ENCODE measurements around the gene DYNLT2. TPM values are rescaled to one million over a fixed set of nuclear protein-coding genes. Genes with fewer than 3 reads are reported as not detected.
A peak's percentile ranks its signal among the peaks of the same experiment; 100 is the strongest.

DYNLT2 gene
- total and polyA plus RNA-seq, 2 of the 13 experiments (the other 11 are each of a cell fraction or from before 2014, with no cell fraction given): 2.1 to 4.3 TPM

DNA sequence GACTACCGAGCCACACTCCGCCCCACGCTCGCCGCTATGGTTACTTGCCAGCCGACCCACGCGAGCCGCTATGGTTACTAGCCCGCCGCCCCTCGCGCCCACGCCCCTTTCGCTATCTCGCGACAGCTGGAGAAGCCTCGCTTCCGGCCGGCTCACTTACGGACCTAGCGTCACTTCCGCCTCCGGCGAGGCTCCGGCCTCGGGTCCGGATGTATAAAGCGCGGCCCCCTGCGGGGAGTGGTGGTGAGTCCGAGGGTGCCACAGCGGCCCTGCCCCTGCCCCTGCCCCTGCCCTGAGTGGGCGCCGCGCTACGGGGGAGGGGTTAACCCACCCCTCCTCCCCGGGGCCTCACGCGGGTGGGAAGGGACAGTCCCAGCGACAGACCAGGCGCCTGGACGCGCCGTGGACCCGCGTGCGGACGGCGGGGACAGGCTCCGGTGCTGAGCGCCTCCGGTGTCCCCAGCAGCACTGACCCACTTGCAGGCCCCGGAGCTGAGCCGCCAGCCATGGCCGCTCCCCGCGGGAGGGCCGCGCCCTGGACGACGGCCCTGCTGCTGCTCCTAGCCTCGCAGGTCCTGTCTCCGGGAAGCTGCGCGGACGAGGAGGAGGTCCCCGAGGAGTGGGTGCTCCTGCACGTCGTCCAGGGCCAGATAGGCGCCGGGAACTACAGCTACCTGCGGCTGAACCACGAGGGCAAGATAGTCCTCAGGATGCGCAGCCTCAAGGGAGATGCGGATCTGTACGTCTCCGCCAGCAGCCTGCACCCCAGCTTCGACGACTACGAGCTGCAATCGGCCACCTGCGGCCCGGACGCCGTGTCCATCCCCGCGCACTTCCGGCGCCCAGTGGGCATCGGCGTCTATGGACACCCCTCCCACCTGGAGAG lies 49.2 kb downstream of the DYNLT2 start, which contains the start of the genes C6orf120 and WDR27 (continued):
- TF ChIP-seq PCBP1 (IDR thresholded peaks at IDR 0.05; ENCODE audit: borderline replicate concordance, low read depth, low read length): peak; percentile 91; the same call in 1 of the 2 replicates
- peak; percentile 98 for TF ChIP-seq ZNF501 (CRISPR knock-in tag; IDR thresholded peaks at IDR 0.05)
- TF ChIP-seq, protein P1, sequence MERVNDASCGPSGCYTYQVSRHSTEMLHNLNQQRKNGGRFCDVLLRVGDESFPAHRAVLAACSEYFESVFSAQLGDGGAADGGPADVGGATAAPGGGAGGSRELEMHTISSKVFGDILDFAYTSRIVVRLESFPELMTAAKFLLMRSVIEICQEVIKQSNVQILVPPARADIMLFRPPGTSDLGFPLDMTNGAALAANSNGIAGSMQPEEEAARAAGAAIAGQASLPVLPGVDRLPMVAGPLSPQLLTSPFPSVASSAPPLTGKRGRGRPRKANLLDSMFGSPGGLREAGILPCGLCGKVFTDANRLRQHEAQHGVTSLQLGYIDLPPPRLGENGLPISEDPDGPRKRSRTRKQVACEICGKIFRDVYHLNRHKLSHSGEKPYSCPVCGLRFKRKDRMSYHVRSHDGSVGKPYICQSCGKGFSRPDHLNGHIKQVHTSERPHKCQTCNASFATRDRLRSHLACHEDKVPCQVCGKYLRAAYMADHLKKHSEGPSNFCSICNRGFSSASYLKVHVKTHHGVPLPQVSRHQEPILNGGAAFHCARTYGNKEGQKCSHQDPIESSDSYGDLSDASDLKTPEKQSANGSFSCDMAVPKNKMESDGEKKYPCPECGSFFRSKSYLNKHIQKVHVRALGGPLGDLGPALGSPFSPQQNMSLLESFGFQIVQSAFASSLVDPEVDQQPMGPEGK (CRISPR knock-in tag; IDR thresholded peaks at IDR 0.05): peak; percentile 91
- TF ChIP-seq, protein P2, sequence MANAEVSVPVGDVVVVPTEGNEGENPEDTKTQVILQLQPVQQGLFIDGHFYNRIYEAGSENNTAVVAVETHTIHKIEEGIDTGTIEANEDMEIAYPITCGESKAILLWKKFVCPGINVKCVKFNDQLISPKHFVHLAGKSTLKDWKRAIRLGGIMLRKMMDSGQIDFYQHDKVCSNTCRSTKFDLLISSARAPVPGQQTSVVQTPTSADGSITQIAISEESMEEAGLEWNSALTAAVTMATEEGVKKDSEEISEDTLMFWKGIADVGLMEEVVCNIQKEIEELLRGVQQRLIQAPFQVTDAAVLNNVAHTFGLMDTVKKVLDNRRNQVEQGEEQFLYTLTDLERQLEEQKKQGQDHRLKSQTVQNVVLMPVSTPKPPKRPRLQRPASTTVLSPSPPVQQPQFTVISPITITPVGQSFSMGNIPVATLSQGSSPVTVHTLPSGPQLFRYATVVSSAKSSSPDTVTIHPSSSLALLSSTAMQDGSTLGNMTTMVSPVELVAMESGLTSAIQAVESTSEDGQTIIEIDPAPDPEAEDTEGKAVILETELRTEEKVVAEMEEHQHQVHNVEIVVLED (CRISPR knock-in tag; IDR thresholded peaks at IDR 0.05; ENCODE audit: borderline replicate concordance): peak; percentile 88
- 0 out of 2 replicates have a peak, but pooled peaks have one; percentile 29 for TF ChIP-seq DNMT3B (CRISPR knock-in tag; conservative IDR thresholded peaks at IDR 0.05)
- TF ChIP-seq, protein P3, sequence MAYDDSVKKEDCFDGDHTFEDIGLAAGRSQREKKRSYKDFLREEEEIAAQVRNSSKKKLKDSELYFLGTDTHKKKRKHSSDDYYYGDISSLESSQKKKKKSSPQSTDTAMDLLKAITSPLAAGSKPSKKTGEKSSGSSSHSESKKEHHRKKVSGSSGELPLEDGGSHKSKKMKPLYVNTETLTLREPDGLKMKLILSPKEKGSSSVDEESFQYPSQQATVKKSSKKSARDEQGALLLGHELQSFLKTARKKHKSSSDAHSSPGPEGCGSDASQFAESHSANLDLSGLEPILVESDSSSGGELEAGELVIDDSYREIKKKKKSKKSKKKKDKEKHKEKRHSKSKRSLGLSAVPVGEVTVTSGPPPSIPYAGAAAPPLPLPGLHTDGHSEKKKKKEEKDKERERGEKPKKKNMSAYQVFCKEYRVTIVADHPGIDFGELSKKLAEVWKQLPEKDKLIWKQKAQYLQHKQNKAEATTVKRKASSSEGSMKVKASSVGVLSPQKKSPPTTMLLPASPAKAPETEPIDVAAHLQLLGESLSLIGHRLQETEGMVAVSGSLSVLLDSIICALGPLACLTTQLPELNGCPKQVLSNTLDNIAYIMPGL (CRISPR knock-in tag; IDR thresholded peaks at IDR 0.05; ENCODE audit: borderline replicate concordance in 1 of 2, low read depth in 1 of 2): peak; percentile 88 to 97
- no peak for TF ChIP-seq NFIB (CRISPR knock-in tag; IDR thresholded peaks at IDR 0.05; ENCODE audit: borderline replicate concordance)
- TF ChIP-seq, protein P4, sequence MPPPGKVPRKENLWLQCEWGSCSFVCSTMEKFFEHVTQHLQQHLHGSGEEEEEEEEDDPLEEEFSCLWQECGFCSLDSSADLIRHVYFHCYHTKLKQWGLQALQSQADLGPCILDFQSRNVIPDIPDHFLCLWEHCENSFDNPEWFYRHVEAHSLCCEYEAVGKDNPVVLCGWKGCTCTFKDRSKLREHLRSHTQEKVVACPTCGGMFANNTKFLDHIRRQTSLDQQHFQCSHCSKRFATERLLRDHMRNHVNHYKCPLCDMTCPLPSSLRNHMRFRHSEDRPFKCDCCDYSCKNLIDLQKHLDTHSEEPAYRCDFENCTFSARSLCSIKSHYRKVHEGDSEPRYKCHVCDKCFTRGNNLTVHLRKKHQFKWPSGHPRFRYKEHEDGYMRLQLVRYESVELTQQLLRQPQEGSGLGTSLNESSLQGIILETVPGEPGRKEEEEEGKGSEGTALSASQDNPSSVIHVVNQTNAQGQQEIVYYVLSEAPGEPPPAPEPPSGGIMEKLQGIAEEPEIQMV (CRISPR knock-in tag; IDR thresholded peaks at IDR 0.05; ENCODE audit: low read depth): peak; percentile 91
- TF ChIP-seq, protein P5, sequence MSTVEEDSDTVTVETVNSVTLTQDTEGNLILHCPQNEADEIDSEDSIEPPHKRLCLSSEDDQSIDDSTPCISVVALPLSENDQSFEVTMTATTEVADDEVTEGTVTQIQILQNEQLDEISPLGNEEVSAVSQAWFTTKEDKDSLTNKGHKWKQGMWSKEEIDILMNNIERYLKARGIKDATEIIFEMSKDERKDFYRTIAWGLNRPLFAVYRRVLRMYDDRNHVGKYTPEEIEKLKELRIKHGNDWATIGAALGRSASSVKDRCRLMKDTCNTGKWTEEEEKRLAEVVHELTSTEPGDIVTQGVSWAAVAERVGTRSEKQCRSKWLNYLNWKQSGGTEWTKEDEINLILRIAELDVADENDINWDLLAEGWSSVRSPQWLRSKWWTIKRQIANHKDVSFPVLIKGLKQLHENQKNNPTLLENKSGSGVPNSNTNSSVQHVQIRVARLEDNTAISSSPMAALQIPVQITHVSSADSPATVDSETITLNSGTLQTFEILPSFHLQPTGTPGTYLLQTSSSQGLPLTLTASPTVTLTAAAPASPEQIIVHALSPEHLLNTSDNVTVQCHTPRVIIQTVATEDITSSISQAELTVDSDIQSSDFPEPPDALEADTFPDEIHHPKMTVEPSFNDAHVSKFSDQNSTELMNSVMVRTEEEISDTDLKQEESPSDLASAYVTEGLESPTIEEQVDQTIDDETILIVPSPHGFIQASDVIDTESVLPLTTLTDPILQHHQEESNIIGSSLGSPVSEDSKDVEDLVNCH (CRISPR knock-in tag; IDR thresholded peaks at IDR 0.05): peak; percentile 77; the same call in 1 of the 2 replicates
- peak; percentile 58 for TF ChIP-seq JUND (CRISPR knock-in tag; IDR thresholded peaks at IDR 0.05)
- TF ChIP-seq EEA1 (CRISPR knock-in tag; IDR thresholded peaks at IDR 0.05; ENCODE audit: borderline replicate concordance): peak; percentile 26; the same call in 1 of the 2 replicates
- TF ChIP-seq, protein P6, sequence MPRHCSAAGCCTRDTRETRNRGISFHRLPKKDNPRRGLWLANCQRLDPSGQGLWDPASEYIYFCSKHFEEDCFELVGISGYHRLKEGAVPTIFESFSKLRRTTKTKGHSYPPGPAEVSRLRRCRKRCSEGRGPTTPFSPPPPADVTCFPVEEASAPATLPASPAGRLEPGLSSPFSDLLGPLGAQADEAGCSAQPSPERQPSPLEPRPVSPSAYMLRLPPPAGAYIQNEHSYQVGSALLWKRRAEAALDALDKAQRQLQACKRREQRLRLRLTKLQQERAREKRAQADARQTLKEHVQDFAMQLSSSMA (CRISPR knock-in tag; IDR thresholded peaks at IDR 0.05): peak; percentile 8; the same call in 1 of the 2 replicates
- 0 out of 2 replicates have a peak, but pooled peaks have one; percentile 75 for TF ChIP-seq TSC22D2 (CRISPR knock-in tag; IDR thresholded peaks at IDR 0.05; ENCODE audit: borderline replicate concordance)
- TF ChIP-seq NCOA5 (CRISPR knock-in tag; IDR thresholded peaks at IDR 0.05): no peak
- 0 out of 2 replicates have a peak, but pooled peaks have one; percentile 14 for TF ChIP-seq ONECUT2 (CRISPR knock-in tag; IDR thresholded peaks at IDR 0.05)
- peak; percentile 66; the same call in 1 of the 2 replicates for TF ChIP-seq ZBTB3 (CRISPR knock-in tag; IDR thresholded peaks at IDR 0.05; ENCODE audit: borderline replicate concordance, low read depth)

Measured in HepG2 (cell line).